GM12801 (cell line): ENCODE data around the gene TAL1.

Experiments used
- TF ChIP-seq, protein P1 (sequence below): IDR thresholded peaks from one replicate; pipeline ENCODE4 v1.5.1; 2011; ENCODE audit warnings: control low read depth; ENCODE audit not compliant: insufficient read length; ENCODE audit errors: extremely low read depth

The TAL1 gene

DNA sequence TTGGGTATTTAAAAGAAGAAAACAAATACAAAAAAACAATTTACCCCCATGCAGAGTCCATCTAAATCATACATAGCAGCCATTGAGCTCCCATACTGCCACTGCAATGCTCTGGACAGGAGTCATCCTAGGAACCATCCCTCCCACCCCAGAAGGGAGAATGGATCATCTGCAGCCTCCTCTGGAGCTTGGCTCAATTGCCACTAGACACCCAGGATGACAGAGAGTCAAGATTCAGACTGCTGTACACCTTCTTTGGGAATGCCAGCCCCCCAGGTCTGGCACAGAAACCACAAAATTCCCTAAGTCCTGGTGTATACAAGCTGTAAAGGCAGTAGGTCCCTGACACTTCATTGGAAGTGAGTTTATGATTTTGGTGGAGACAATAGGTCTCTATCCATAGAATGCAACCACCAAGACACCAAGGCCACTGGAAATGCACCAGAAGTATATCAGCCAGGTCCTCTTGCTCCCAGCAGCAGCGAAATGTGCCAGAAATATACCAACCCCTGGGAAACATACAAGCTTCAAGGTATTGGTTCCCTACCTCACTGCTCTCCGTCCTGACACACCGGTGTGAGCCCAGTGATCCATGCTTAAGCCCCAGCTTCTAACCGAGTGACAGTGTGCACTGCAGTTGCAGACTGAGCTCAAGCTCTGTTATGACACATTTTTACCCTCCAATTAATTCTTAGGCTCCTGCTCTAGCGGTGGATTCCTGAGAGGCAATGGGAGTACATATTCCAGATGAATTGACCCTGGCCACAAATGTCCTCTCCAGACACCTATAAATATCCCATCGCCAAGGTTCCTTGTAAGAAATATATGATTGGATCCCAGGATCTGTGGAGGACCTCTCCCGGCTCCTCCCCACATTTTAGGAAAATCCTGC, 4.4 kb downstream of the TAL1 start:
- TF ChIP-seq, protein P1, sequence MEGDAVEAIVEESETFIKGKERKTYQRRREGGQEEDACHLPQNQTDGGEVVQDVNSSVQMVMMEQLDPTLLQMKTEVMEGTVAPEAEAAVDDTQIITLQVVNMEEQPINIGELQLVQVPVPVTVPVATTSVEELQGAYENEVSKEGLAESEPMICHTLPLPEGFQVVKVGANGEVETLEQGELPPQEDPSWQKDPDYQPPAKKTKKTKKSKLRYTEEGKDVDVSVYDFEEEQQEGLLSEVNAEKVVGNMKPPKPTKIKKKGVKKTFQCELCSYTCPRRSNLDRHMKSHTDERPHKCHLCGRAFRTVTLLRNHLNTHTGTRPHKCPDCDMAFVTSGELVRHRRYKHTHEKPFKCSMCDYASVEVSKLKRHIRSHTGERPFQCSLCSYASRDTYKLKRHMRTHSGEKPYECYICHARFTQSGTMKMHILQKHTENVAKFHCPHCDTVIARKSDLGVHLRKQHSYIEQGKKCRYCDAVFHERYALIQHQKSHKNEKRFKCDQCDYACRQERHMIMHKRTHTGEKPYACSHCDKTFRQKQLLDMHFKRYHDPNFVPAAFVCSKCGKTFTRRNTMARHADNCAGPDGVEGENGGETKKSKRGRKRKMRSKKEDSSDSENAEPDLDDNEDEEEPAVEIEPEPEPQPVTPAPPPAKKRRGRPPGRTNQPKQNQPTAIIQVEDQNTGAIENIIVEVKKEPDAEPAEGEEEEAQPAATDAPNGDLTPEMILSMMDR: no peak

DNA sequence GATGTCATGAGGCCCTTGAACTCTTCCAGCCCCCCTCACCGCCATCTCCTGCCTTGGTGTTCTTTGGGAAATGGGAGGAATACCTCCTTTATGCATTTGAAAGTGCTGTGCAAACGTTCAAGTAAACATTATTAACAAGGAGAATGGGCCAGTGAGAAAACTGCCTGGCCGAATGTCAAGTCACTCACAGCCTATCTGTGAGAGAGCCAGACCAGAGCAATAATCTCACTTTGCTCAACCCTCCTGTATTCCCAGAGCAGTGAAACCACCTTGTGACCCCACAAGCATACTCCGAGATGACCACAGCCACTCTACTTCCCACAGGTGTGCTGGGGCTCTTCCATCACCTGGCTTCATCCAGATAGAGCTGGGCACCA, 5.2 kb downstream of the TAL1 start:
- TF ChIP-seq, protein P1: no peak

DNA sequence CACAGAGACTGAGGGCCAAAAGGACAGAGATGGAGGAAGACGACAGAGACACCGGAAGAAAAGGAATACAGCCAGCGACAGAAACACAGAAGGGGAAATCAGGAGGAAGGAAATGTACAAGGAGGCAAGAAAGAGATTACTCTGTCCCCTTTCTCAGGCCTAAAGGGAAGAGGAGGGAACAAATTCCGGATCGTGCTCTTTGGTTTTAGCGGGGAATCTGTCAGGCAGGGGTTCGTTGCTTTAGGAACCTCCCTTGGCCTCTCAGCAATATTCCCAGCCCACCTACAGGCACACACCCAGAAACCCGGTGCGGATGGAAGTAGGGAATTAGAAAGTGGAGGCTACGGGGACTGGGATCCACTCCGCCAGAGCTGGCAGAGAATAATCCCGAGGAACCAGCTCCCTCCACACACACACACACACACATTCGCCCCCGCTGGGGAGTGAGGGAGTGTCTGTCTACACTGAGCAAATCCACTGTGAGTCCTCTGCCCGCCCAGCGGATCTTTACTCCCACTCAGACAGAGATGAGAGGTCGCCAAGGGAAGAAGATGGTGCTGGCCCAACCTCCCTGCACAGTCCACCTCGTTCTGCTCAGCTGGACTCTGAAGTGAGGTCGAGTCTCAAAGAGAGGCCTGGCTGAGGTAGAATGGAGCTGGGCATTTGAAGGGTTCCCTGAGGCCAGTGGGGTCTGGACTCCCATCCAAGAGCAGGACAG, 5.7 kb downstream of the TAL1 start:
- TF ChIP-seq, protein P1: no peak

DNA sequence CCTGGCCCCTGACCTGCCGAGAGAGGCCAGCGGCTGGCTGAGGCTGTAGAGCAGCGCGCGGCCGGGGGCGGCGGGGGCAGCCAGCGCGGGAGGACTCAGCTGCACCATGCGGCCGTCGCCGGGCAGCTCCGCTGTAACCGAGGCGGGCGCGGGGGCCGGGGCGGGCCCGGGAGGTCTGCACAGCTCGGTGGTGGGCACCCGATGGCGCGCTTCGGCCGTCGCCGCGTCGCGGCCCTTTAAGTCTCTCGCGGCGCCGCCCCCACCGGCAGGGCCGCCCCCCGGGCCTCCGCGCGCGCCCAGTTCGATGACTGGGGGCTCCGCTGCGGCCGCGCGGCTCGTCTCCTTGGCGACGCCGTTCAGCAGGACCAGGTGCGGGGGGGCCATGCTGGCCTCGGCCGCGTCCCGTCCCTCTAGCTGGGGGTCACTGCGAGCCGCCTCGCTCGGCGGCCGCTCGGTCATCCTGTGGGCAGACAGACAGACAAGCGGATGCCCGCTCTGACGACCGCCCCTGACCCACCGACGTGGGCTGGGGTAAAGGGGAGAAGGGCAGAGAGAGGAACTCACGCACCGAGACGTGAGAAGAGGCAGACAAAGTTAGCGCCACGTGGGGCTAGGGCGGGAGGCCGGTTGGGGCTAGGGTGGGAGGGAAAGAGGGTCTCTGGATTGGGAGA, 6.5 kb downstream of the TAL1 start:
- TF ChIP-seq, protein P1: no peak

DNA sequence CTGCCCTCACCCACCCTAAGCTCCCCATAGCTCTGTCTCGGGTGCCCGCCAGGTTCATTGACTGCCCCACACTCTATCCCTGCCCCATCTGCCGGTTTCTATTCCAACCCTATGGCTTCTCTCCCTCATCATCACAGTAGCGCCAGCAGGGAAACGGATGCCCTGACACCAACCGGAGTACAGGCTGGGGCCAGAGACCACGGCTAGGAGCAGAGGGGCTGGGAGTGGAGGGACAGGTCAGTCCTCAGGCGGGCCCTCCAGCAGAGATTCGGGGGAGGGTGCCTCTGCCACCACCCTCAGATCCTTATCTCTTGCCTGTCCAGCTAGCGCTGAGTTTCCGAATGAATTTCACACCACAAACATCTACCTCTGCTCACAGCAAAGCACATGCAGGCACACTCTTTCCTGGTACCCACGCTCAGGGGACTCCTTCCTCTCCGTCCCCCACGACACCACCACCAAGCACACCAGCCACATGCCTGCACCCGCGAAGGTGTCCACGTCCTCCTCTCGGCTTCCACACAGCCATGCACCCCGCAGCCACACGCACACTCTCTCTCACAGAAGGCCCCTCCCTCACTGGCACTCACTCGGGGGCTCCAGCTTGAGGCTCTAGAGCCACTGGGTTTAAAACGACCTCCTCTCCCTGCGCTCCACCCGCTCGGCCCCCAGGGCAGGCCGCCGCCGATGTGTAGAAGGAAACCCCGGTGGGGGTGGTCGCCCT, 7.2 kb downstream of the TAL1 start:
- TF ChIP-seq, protein P1: no peak

DNA sequence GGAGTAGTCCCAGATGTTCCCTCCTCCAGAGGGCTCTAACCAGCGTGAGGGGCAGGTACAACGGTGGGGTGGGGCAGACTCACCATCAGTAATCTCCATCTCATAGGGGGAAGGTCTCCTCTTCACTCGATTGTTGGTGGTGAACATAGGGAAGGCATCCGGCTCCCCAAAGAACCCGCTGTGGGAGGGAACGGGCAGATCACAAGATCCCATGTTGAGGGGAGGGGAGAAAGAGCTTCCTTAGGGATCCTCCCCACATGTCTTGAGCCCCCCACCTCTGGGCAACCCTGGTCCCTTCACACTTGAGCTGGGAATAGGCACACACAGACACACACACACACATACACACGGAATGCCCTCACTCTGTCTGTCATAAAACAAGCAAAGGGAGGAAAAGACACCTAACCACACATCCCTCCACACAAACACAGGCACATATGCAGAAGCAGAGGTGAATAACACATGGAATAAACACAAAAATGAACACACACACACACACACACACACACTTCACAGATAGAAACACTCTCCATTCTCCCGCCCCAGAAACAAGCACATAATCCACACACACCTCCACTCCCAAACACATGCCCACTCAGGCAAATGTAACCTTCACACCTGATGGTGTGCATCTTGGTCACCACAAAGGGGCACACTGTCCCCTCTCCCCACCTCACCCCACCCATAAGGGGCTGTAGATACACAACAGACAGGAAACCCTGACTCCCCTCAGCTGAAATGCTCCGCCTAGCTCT, 7.9 kb downstream of the TAL1 start:
- TF ChIP-seq, protein P1: no peak
